KBM-7 (cell line): ENCODE results near the gene RNF220.
A peak's percentile ranks its signal among the peaks of the same experiment; 100 is the strongest.
"Not testable (repeated sequence)": the region's sequence is repeated elsewhere in the genome, so short reads cannot be mapped to it uniquely, and the experiment has no call there.

Experiments used
- DNase-seq: peaks from one replicate; pipeline ENCODE4 v3.0.0-alpha.2; 2015
- in situ Hi-C: fragments of 300-500 bp; cut with MboI; formaldehyde crosslinking; loops from 2 replicates; pipeline ENCODE4 v1.14.3; 2020; ENCODE audit warnings: low sequenced_read_pairs, low pct_unique_long_range_greater_than_20kb, mixed read lengths

The RNF220 gene

DNA sequence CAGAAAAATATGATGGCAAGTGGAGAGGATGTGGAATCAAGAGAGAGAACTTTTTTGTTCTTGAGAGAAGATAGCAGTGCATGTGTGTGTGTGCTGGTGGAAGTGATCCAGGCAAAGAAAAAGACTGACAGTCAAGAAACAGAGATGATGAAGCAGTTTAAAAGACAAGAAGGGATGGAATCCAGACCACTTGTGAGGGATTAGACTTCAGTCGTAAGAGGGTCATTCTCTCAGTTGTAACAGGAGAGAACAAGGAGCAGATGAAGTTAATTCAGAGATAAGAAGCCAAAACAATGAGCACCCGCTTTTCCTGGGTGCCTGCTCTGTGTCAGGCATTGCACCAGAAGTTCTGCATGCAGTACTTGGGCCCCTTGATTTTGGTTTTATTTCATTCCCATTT is 76.6 kb downstream of the RNF220 start:
- in situ Hi-C loops: no loop called here
- DNase-seq: no peak

- DNase-seq: no peak
- in situ Hi-C loops: no loop called here
These were observed 78.2 kb downstream of the RNF220 start for GRCh38 chr1:44483089-44483874.

GRCh38 chr1:44484155-44484688 is 79.2 kb downstream of the RNF220 start:
- in situ Hi-C loops: no loop called here

GRCh38 chr1:44485229-44485933 is 80.3 kb downstream of the RNF220 start:
- in situ Hi-C loops: no loop called here

More at GRCh38 chr1:44484155-44484688, 79.2 kb downstream of the RNF220 start:
- DNase-seq: peak; percentile 31

GRCh38 chr1:44485934-44486460 is 80.9 kb downstream of the RNF220 start:
- in situ Hi-C loops: no loop called here

More at GRCh38 chr1:44485229-44485933, 80.3 kb downstream of the RNF220 start:
- peak; percentile 93 for DNase-seq

DNA sequence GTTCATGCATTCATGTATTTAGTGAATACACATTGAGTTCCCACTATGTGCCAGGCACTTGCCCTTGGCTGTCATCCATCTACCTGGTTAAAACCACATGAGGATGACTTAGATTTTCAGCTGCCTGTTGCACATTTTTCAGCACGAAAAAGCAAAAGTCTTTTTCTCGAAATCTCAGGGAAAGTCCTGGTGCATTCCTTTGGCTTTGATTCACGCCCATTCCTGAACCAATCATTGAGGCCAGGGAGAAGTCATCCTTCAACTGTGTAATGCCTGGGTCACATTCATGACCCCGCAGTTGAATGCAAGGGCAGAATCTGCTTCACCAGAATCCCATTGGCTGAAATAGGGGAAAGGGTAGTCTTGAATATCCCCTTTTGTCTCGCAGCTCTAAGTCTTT is 84.4 kb downstream of the RNF220 start:
- no peak for DNase-seq
- in situ Hi-C loops: no loop called here

More at GRCh38 chr1:44485934-44486460, 80.9 kb downstream of the RNF220 start:
- no peak for DNase-seq

- DNase-seq: no peak
- in situ Hi-C loops: no loop called here
These were observed 91.6 kb downstream of the RNF220 start for GRCh38 chr1:44496541-44497171.

DNA sequence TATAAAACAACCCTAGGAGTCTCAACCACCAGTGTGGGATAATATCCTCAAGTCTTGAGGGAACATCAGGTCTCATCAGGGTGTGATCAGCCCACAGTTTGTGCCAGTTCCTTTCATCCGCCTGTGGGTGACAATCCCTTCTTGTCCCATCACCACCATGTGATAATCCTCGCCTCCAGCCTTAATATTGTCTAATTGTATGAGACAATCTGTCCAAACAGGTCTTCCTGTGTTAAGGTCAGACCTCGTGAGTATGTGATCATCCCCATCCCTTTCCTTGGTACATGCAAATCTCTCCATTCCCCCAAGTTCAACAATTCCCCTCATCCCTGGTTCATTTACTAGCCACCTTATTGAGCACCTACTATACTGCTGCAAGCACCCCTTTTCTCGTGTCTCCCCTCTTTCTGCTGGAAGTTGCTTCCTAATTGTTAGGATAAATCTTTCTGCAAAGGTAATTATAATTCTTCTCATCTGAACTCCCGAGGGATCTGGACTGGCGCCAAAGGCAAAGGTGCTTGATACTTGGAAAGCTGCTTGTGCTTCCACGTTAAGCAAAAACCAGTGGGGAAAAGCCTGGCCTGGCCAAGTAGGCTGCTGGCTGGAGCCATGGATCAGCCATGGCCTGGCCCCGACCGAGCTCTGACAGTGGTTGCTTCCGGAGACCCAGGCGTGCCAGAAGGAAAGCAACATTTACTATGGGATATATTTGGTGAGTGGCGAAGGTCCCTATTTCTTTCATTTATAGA is 92.5 kb downstream of the RNF220 start:
- no peak for DNase-seq
- in situ Hi-C loops: no loop called here

DNA sequence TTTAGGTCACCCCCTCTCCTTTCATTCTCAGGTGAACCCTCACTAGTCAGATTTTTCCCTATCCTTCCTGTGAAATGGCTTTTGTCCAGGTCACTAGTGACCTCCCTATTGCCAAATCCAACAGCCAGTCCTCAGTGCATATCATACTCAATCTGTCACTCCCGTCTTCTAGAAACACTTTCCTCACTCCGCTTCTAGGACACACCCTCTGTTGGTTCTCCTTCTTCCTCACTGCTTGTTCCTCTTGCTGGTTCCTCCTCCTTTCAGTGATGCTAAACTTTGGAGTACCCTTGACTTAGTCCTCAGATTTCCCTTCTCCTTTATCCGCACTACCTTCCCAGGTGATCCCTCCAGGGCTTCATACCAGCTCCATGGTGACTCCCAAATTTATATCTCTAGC is 94.3 kb downstream of the RNF220 start:
- no peak for DNase-seq

GRCh38 chr1:44500181-44501046 is 95.4 kb downstream of the RNF220 start:
- DNase-seq: no peak
- in situ Hi-C loops: no loop called here

More for the DNA sequence above, 94.3 kb downstream of the RNF220 start:
- in situ Hi-C loops: no loop called here

DNA sequence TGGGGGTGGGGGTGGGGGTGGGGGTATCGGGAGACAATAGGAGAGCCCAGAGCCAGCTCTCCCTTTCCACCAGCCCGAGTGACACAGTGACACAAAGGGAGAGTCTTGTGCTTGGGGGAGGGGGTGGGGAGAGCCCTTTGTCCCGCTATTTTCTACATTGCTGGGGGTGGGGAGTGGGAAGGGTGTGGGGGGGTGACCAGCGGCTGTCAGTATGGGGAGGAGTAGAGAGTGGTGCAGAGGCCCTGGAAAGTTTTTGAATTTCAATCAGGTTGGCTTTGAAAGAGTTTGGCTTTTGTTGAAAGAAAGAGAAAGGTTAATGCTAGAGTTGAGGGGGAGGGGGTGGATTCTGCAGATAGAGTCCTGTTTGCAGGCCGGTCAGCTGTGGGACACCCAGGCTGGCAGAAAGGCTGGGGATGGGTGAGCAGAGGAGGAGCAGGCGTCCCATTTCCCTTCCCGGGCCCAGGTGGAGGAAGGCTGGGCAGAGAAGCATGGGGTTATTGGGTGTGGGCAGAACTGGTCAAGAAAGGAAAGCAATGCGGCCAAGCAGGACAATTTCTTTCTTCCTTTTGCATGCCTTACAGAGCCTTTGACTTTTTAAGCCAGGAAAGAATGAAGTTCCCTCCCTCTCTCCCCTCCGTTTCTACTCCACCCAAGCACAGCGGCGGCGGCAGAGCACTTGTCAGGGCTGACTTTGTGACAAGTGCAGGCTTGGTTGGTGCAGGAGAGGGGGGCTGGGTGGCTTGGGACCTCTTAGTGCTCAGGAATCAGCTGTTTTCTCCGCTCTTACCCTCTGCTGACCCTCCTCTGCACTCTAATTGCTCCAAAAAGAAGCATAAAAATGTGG is 96.2 kb downstream of the RNF220 start:
- in situ Hi-C loops: no loop called here
- DNase-seq: no peak

DNA sequence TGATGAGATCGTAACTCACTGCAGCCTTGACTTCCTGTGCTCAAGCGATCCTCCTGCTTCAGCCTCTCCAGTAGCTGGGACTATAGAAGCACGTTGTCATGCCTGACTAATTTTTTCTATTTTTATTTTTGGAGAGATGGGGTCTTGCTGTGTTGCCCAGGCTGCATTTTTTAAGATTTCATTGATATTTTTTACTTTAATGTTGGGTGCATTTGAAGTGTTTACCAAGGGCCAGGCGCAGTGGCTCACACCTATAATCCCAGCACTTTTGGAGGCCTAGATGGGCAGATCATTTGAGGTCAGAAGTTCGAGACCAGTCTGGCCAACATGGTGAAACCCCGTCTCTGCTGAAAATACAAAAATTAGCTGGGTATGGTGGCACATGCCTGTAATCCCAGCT is 97.8 kb downstream of the RNF220 start:
- in situ Hi-C loops, DNase-seq: not testable (repeated sequence)

GRCh38 chr1:44503625-44504024 is 98.6 kb downstream of the RNF220 start:
- in situ Hi-C loops: no loop called here

GRCh38 chr1:44505210-44505993 is 100.3 kb downstream of the RNF220 start:
- DNase-seq: no peak
- in situ Hi-C loops: no loop called here

More at GRCh38 chr1:44503625-44504024, 98.6 kb downstream of the RNF220 start:
- no peak for DNase-seq

- in situ Hi-C loops: no loop called here
- DNase-seq: no peak
These were observed 102.7 kb downstream of the RNF220 start for GRCh38 chr1:44507490-44508396.
